PFSK-1 (cell line): Measurements from ENCODE around the gene ZYX.

Experiments
- POLR2AphosphoS5 ChIP-seq: IDR thresholded peaks from 2 replicates; pipeline ENCODE4 v1.6.1; 2012; ENCODE audit warnings: low read depth, mild to moderate bottlenecking, control low read depth, low read length, moderate library complexity
- SIN3A ChIP-seq: IDR thresholded peaks from 2 replicates; pipeline ENCODE4 v1.6.1; 2012; ENCODE audit warnings: mild to moderate bottlenecking, low read length, moderate library complexity, borderline replicate concordance; ENCODE audit not compliant: insufficient read depth
- TAF1 ChIP-seq: IDR thresholded peaks from 2 replicates; pipeline ENCODE4 v1.6.1; 2012; ENCODE audit warnings: low read length, control low read depth, borderline replicate concordance; ENCODE audit not compliant: insufficient read depth
- TF ChIP-seq, protein P1 (sequence below), 2 experiments: IDR thresholded peaks; 2 replicates each; pipeline versions ENCODE4 v1.6.1 to v1.8.0; 2011 to 2012; ENCODE audit warnings: low read depth in 2 of 2, low read length in 2 of 2, control low read depth in 1 of 2, inconsistent platforms in 1 of 2, mild to moderate bottlenecking in 1 of 2, moderate library complexity in 1 of 2; ENCODE audit not compliant: insufficient read depth in 1 of 2

GRCh38 chr7:143359771-143360353 lies 21.3 kb upstream of the ZYX start:
- TF ChIP-seq, protein P1, sequence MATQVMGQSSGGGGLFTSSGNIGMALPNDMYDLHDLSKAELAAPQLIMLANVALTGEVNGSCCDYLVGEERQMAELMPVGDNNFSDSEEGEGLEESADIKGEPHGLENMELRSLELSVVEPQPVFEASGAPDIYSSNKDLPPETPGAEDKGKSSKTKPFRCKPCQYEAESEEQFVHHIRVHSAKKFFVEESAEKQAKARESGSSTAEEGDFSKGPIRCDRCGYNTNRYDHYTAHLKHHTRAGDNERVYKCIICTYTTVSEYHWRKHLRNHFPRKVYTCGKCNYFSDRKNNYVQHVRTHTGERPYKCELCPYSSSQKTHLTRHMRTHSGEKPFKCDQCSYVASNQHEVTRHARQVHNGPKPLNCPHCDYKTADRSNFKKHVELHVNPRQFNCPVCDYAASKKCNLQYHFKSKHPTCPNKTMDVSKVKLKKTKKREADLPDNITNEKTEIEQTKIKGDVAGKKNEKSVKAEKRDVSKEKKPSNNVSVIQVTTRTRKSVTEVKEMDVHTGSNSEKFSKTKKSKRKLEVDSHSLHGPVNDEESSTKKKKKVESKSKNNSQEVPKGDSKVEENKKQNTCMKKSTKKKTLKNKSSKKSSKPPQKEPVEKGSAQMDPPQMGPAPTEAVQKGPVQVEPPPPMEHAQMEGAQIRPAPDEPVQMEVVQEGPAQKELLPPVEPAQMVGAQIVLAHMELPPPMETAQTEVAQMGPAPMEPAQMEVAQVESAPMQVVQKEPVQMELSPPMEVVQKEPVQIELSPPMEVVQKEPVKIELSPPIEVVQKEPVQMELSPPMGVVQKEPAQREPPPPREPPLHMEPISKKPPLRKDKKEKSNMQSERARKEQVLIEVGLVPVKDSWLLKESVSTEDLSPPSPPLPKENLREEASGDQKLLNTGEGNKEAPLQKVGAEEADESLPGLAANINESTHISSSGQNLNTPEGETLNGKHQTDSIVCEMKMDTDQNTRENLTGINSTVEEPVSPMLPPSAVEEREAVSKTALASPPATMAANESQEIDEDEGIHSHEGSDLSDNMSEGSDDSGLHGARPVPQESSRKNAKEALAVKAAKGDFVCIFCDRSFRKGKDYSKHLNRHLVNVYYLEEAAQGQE (IDR thresholded peaks at IDR 0.05; ENCODE audit: insufficient read depth in 1 of 2, low read depth in 2 of 2, low read length in 2 of 2) = no peak
- TF ChIP-seq POLR2AphosphoS5 (no peak), TAF1 (no peak), SIN3A (no peak)
